Hepatocyte (in vitro differentiated cells): ENCODE data around the gene APPBP2.

Experiments
- CTCF ChIP-seq: fragments of 200-600 bp; sonication (generic); IDR thresholded peaks from 2 replicates; pipeline ENCODE4 v1.5.1; 2016; ENCODE audit warnings: antibody characterized with exemption, mild to moderate bottlenecking; ENCODE audit not compliant: poor library complexity
- EZH2 ChIP-seq: fragments of 200-600 bp; sonication (generic); IDR thresholded peaks from 2 replicates; pipeline ENCODE4 v1.6.1; 2016; ENCODE audit warnings: antibody characterized with exemption, mild to moderate bottlenecking, borderline replicate concordance
- EZH2phosphoT487 ChIP-seq: fragments of 200-600 bp; sonication (generic); IDR thresholded peaks from one replicate; pipeline ENCODE4 v1.6.1; 2018; ENCODE audit warnings: antibody characterized with exemption, mild to moderate bottlenecking, low read depth, moderate library complexity; ENCODE audit not compliant: unreplicated experiment, severe bottlenecking

DNA sequence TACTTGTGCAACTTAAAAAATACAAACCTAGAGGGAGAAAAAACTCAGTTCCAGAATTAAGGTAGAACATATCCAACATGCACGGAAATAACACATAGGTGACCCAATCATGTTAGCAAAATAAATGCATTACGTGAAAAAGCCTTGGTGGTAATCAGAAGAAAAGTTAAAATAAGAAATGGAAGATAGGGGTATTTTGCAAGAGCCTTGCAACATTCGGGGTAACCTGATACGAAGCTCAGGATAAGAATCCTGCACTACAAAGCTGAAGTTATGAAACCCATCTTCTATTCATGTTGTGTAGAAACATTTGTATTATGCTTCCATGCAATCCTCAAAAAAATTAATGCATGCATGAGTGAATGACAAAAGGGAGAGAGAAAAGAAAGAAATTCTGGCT, 70.7 kb downstream of the APPBP2 start:
- TF ChIP-seq CTCF (no peak), EZH2 (no peak), EZH2phosphoT487 (no peak)
